ENCODE data around the gene PIGP.
A peak's percentile ranks its signal among the peaks of the same experiment; 100 is the strongest.
"Not testable (repeated sequence)": the region's sequence is repeated elsewhere in the genome, so short reads cannot be mapped to it uniquely, and the experiment has no call there.

PIGP gene

GRCh38 chr21:37072988-37073416, at the start of gene PIGP, which contains the start of gene TTC3:
Gene PIGP, minus strand, starts transcription at chr21:37073071. Its CDS starts 556 bp downstream, at chr21:37072515.
Gene TTC3, plus strand, starts transcription at chr21:37073254. Its CDS starts 14,004 bp downstream, at chr21:37087258.
- peak; percentile 96 for FAIRE-seq
- DNase-seq (ENCODE audit: insufficient read length, low spot score): peak; percentile 95

- DNase-seq (ENCODE audit: insufficient read length, low spot score) (no peak), FAIRE-seq (no peak)
These were observed 46.7 kb upstream of the PIGP start for GRCh38 chr21:37119421-37120218.

DNA sequence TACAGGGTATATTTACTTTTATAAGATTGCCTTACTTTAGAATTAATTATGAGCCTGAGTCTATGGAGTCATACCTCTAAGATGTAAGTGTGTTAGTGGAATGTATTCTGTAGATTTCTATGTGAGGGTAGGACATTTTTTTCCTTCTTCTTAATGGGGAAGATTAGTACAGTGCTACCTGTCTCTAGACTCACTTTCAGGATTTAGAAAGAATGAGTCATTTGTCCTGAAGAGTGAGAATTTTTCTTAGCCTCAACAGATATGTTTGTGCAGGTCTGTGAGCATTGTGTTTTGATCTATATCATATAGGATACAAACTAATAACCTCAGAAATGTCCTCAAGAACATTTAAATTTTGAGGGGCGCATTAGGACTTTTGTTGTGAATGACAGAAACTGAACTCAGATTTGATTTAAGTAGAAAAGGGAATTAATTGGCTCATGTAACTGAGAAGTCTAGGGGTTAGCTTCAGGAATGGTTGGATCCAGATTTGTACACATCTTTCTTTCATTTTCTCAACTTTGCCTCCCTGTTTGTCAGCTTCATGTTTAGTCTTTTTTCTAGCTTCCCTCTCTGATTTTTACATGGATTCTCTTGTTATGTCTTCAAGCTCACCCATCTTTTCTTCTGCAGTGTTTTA, 45.4 kb upstream of the PIGP start:
- DNase-seq (ENCODE audit: insufficient read length, low spot score) (no peak), FAIRE-seq (no peak)

DNA sequence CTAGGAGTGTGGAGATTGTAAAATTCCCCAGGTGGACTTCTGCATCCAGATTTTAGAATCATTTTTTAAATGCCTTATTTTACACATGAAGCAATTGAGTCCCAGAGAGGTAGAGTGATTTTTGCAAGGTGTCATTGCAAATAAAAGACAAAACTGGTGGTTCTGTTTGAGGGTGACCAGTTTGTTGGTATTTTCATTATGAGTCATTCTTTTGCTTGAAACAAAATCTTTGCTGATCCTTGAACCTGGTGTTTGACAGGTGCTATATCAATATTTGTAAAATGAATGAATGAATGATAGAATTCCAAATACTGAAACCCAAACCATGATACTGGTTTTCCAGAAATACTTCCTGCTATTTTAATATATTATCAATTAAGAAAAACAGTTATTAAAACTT, 44.3 kb upstream of the PIGP start:
- DNase-seq (ENCODE audit: insufficient read length, low spot score): no peak
- no peak for FAIRE-seq

- FAIRE-seq: not testable (repeated sequence)
These were observed 43.6 kb upstream of the PIGP start for GRCh38 chr21:37116459-37116858.

DNA sequence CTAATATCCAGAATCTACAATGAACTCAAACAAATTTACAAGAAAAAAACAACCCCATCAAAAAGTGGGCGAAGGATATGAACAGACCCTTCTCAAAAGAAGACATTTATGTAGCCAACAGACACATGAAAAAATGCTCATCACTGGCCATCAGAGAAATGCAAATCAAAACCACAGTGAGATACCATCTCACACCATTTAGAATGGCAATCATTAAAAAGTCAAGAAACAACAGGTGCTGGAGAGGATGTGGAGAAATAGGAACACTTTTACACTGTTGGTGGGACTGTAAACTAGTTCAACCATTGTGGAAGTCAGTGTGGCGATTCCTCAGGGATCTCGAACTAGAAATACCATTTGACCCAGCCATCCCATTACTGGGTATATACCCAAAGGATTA, 41.4 kb upstream of the PIGP start:
- FAIRE-seq; DNase-seq (ENCODE audit: insufficient read length, low spot score): not testable (repeated sequence)

More at GRCh38 chr21:37116459-37116858, 43.6 kb upstream of the PIGP start:
- not testable (repeated sequence) for DNase-seq (ENCODE audit: insufficient read length, low spot score)

GRCh38 chr21:37111029-37111428, 38.2 kb upstream of the PIGP start:
- not testable (repeated sequence) for DNase-seq (ENCODE audit: insufficient read length, low spot score); FAIRE-seq

- DNase-seq (ENCODE audit: insufficient read length, low spot score) (no peak), FAIRE-seq (no peak)
These were observed 34.1 kb upstream of the PIGP start for GRCh38 chr21:37106998-37107397.

GRCh38 chr21:37102746-37103145, 29.9 kb upstream of the PIGP start:
- not testable (repeated sequence) for FAIRE-seq

DNA sequence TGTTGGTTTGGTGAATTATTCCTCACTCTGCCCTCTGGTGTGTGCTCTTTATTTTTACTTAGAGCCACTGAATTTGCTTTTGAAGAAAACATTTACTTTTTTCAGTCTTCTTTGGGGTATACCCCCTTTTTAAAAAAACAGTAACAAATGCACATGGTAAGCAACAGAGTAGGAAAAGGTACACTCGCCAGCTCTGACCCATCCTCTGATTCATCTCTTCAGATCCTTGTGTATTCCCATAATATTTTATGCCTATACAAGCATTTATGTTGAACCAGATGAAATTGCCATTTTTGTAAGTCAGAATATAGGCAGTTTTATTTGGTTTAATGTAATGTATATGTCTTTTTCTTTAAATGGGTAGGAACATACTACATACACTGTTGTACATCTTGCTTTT, 28.5 kb upstream of the PIGP start:
- DNase-seq (ENCODE audit: insufficient read length, low spot score) (no peak), FAIRE-seq (no peak)

More at GRCh38 chr21:37102746-37103145, 29.9 kb upstream of the PIGP start:
- not testable (repeated sequence) for DNase-seq (ENCODE audit: insufficient read length, low spot score)

DNA sequence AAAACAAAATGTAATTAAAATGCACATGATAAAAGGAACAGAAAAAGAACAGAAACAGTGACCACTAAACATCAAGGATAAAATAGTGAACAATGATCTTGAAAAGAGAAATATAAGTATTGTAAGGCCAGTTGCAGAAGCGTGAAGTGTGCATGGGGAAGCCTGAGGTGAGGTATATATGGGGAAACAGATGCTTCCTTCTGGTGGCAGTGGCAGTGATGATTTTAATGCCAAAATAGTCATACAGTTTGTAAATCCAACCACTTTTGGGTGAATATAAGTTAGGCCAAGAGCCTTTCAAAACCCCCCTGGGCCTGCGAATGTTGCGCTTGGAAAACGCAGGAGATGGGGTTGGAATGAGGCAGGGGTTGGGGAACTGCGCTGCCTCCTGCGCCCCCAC, 27.4 kb upstream of the PIGP start:
- FAIRE-seq: no peak
- no peak for DNase-seq (ENCODE audit: insufficient read length, low spot score)

- FAIRE-seq (no peak), DNase-seq (ENCODE audit: insufficient read length, low spot score) (no peak)
These were observed 25.9 kb upstream of the PIGP start for GRCh38 chr21:37098751-37099150.

DNA sequence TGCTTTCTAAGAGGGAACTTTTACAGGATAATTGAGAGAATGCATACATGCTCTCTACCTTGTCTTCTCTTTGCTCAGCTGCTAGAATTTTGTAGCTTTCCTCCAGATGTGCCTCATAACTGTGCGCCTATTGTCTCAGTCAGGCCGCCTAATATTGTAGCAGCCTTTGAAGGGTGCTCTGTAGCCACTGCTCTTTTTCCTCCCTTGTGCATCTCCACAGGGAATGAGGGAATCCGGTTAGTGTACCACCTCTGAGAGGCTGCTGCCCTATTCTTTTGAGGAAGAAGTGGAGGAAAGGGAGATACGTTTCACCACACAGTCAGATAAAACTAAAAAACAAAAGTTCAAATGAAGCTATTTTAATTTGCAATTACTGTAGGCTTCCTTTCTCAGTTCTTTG, 22.9 kb upstream of the PIGP start:
- no peak for FAIRE-seq

GRCh38 chr21:37093977-37094376, 21.1 kb upstream of the PIGP start:
- DNase-seq (ENCODE audit: insufficient read length, low spot score) (no peak), FAIRE-seq (no peak)

More for the DNA sequence above, 22.9 kb upstream of the PIGP start:
- DNase-seq (ENCODE audit: insufficient read length, low spot score): no peak

GRCh38 chr21:37088186-37088735, 15.4 kb upstream of the PIGP start:
- no peak for FAIRE-seq

GRCh38 chr21:37087188-37087587, 14.3 kb upstream of the PIGP start:
- FAIRE-seq (peak; percentile 95), DNase-seq (ENCODE audit: insufficient read length, low spot score) (peak; percentile 22)

More at GRCh38 chr21:37088186-37088735, 15.4 kb upstream of the PIGP start:
- no peak for DNase-seq (ENCODE audit: insufficient read length, low spot score)

- FAIRE-seq: no peak
- no peak for DNase-seq (ENCODE audit: insufficient read length, low spot score)
These were observed 12.9 kb upstream of the PIGP start for GRCh38 chr21:37085726-37086125.

- DNase-seq (ENCODE audit: insufficient read length, low spot score): no peak
- no peak for FAIRE-seq
These were observed 10.1 kb upstream of the PIGP start for GRCh38 chr21:37082856-37083528.

- FAIRE-seq: no peak
- no peak for DNase-seq (ENCODE audit: insufficient read length, low spot score)
These were observed 9.5 kb upstream of the PIGP start for GRCh38 chr21:37082375-37082774.

GRCh38 chr21:37079211-37079824, 6.4 kb upstream of the PIGP start:
- no peak for FAIRE-seq
- no peak for DNase-seq (ENCODE audit: insufficient read length, low spot score)

Measured in HTR-8/SVneo (cell line).